PC-9 (cell line): ENCODE data around the gene SMO.

Source experiments
- EZH2 ChIP-seq: fragments of 200-600 bp; sonication (generic); IDR thresholded peaks from 2 replicates; pipeline ENCODE4 v1.8.0; 2017; ENCODE audit warnings: antibody characterized with exemption, low read depth
- TF ChIP-seq, protein P1 (sequence below): fragments of 200-600 bp; sonication (generic); conservative IDR thresholded peaks from 2 replicates; pipeline ENCODE4 v1.6.1; 2017; ENCODE audit warnings: mixed run types, antibody characterized with exemption, mild to moderate bottlenecking, moderate library complexity

DNA sequence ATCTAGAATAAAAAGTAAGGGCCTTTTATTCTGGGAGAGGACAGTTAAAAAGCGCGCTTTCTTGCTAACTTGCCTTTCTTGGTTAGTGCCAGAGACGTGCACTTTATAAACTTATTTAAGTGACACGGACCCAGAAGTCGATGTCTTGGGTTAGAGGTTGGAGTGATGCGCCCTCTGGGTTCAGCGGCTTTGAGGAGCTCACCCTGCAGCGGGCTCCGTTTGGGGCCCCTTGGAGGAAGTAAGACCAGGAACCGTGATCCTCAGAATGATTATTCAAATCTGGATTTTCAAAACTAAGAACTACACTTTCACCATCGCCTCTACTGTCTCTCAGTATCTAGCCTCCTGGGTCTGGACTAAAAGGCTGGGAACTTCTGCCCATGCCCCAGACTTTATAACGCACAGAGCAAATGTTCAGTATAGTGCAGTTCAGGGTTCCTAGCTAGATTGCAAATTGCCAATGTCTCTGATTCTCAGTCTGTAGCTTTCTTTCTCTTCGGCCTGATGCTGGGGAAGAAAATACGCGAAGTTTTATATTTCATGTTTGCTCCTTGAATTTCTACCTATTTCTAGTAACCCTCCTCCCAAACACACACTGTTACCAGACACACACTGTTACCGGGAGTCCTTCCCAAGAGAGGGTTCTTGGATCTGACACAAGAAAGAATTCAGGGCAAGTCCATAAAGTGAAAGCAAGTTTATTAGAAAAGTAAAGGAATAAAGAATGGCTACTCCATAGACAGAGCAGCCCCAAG is 18.6 kb upstream of the SMO start:
- TF ChIP-seq, protein P1, sequence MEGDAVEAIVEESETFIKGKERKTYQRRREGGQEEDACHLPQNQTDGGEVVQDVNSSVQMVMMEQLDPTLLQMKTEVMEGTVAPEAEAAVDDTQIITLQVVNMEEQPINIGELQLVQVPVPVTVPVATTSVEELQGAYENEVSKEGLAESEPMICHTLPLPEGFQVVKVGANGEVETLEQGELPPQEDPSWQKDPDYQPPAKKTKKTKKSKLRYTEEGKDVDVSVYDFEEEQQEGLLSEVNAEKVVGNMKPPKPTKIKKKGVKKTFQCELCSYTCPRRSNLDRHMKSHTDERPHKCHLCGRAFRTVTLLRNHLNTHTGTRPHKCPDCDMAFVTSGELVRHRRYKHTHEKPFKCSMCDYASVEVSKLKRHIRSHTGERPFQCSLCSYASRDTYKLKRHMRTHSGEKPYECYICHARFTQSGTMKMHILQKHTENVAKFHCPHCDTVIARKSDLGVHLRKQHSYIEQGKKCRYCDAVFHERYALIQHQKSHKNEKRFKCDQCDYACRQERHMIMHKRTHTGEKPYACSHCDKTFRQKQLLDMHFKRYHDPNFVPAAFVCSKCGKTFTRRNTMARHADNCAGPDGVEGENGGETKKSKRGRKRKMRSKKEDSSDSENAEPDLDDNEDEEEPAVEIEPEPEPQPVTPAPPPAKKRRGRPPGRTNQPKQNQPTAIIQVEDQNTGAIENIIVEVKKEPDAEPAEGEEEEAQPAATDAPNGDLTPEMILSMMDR: no peak
- no peak for TF ChIP-seq EZH2
